B cell (primary cell): ENCODE measurements around the gene TTYH3. TPM values are rescaled to one million over a fixed set of nuclear protein-coding genes. Genes with fewer than 3 reads are reported as not detected.
A peak's percentile ranks its signal among the peaks of the same experiment; 100 is the strongest.

Experiments
- ATAC-seq: fragments of 200-7000 bp; cut with Tn5 transposase; one replicate; pipeline ENCODE4 v1.10.0; 2021; ENCODE audit warnings: low read depth, mild to moderate bottlenecking, moderate number of reproducible peaks, moderate library complexity
- CTCF ChIA-PET: fragments of 350-600 bp; sonication (Branson Sonifier 250); formaldehyde crosslinking; loops from one replicate; lab custom pipeline; 2021; ENCODE audit warnings: antibody characterized with exemption, inconsistent platforms; lab: Charles Lee
- POLR2A ChIA-PET: fragments of 350-600 bp; sonication (Branson Sonifier 250); formaldehyde crosslinking; loops from one replicate; lab custom pipeline; 2021; ENCODE audit warnings: antibody characterized with exemption; lab: Charles Lee
- DNase-seq: peaks from one replicate; pipeline ENCODE4 v3.0.0; 2013
- H2AFZ ChIP-seq: 2 replicates; pipeline ENCODE4 v1.6.1; 2012; ENCODE audit warnings: mild to moderate bottlenecking, low read depth, low read length; ENCODE audit not compliant: insufficient read depth, poor library complexity, severe bottlenecking
- H3K27ac ChIP-seq, 2 donors: 1 replicate in 1 of 2; 2 replicates in 1 of 2; pipeline ENCODE4 v1.5.1; 2012 to 2013; ENCODE audit warnings: low read length in 2 of 2, mild to moderate bottlenecking in 2 of 2, moderate library complexity in 1 of 2
- H3K27me3 ChIP-seq, 4 experiments: fragments of 200-600 bp in 1 of 4; sonication (generic) in 1 of 4; replicated peaks in 1 of 4; 1 replicate in 2 of 4; 2 replicates in 2 of 4; pipeline versions ENCODE4 v1.6.1 to v1.7.0; 2013 to 2016; ENCODE audit warnings: low read length in 3 of 4, mild to moderate bottlenecking in 2 of 4, mixed read lengths in 1 of 4, moderate library complexity in 1 of 4; ENCODE audit not compliant: insufficient read depth in 4 of 4, control insufficient read depth in 3 of 4; ENCODE audit errors: control extremely low read depth in 1 of 4
- H3K36me3 ChIP-seq, 2 experiments: replicated peaks in 1 of 2; 1 replicate in 1 of 2; 2 replicates in 1 of 2; pipeline versions ENCODE4 v1.6.1 to v1.7.1; 2013; ENCODE audit warnings: low read length in 1 of 2; ENCODE audit not compliant: insufficient read depth in 2 of 2, control insufficient read depth in 1 of 2; ENCODE audit errors: control extremely low read depth in 1 of 2, extremely low read depth in 1 of 2
- H3K4me1 ChIP-seq, 2 donors: fragments of 200-600 bp in 1 of 2; sonication (generic) in 1 of 2; 1 replicate in 1 of 2; 2 replicates in 1 of 2; pipeline versions ENCODE4 v1.5.1 to v1.6.1; 2013 to 2017; ENCODE audit warnings: low read length in 2 of 2; ENCODE audit not compliant: control insufficient read depth in 2 of 2, insufficient read depth in 2 of 2
- H3K4me2 ChIP-seq: replicated peaks from 2 replicates; pipeline ENCODE3; 2012; ENCODE audit warnings: mild to moderate bottlenecking, low read depth, low read length; ENCODE audit not compliant: poor library complexity, severe bottlenecking
- H3K4me3 ChIP-seq, 5 experiments: fragments of 200-600 bp in 1 of 5; sonication (generic) in 1 of 5; 1 replicate in 3 of 5; 2 replicates in 2 of 5; pipeline versions ENCODE4 v1.5.1 to v1.7.0; 2011 to 2016; ENCODE audit warnings: low read length in 4 of 5, mild to moderate bottlenecking in 4 of 5, low read depth in 2 of 5, control low read depth in 1 of 5, moderate library complexity in 1 of 5; ENCODE audit not compliant: insufficient read depth in 1 of 5; ENCODE audit errors: control extremely low read depth in 1 of 5, extremely low read depth in 1 of 5
- H3K79me2 ChIP-seq: fragments of 200-600 bp; sonication (generic); one replicate; pipeline ENCODE4 v1.6.0; 2016; ENCODE audit warnings: low read length; ENCODE audit not compliant: control insufficient read depth, insufficient read depth
- H3K9ac ChIP-seq: fragments of 200-600 bp; sonication (generic); 2 replicates; pipeline ENCODE4 v1.6.1; 2017; ENCODE audit warnings: mild to moderate bottlenecking, low read length, moderate library complexity
- H3K9me3 ChIP-seq, 3 donors: one replicate each; pipeline versions ENCODE4 v1.6.1 to v1.7.1; 2013; ENCODE audit warnings: low read length in 2 of 3; ENCODE audit not compliant: control insufficient read depth in 2 of 3, insufficient read depth in 1 of 3; ENCODE audit errors: control extremely low read depth in 1 of 3
- H4K20me1 ChIP-seq: 2 replicates; pipeline ENCODE4 v1.6.0; 2012; ENCODE audit warnings: mild to moderate bottlenecking, low read length; ENCODE audit not compliant: insufficient read depth, control insufficient read depth, poor library complexity, severe bottlenecking
- H3K27ac Mint-ChIP-seq: one replicate; pipeline ENCODE4 v1.8.0; 2021; ENCODE audit warnings: mixed read lengths
- H3K27me3 Mint-ChIP-seq: one replicate; pipeline ENCODE4 v1.8.0; 2021; ENCODE audit warnings: mixed read lengths
- H3K4me1 Mint-ChIP-seq: one replicate; pipeline ENCODE4 v1.8.0; 2021; ENCODE audit warnings: mixed read lengths
- H3K4me3 Mint-ChIP-seq: one replicate; pipeline ENCODE4 v1.8.0; 2021; ENCODE audit warnings: mixed read lengths
- H3K9me3 Mint-ChIP-seq: one replicate; pipeline ENCODE4 v1.8.0; 2022; ENCODE audit warnings: mixed read lengths; ENCODE audit not compliant: insufficient read depth
- CTCF ChIP-seq: fragments of 200-600 bp; IDR thresholded peaks from one replicate; pipeline ENCODE4 v1.8.0; 2022; ENCODE audit warnings: antibody characterized with exemption, mild to moderate bottlenecking
- EZH2 ChIP-seq: IDR thresholded peaks from 2 replicates; pipeline ENCODE4 v1.6.1; 2012; ENCODE audit warnings: borderline replicate concordance, low read depth, mild to moderate bottlenecking, moderate library complexity, low read length; ENCODE audit not compliant: insufficient read depth, poor library complexity, severe bottlenecking
- WGBS: methylation state at CpG from one replicate; pipeline ENCODE4 v1.1.5; 2013; ENCODE audit warnings: missing lambda C conversion rate; ENCODE audit not compliant: insufficient coverage; 5-methylcytosine and 5-hydroxymethylcytosine counted together
- intact Hi-C: fragments of 100-400 bp; cut with micrococcal nuclease; formaldehyde crosslinking; loops from one replicate; pipeline ENCODE4 v1.10.0; 2022
- polyA plus RNA-seq: library from polyadenylated mRNA; depleted of rRNA; stranded (reverse); fragments of >200 nt; gene quantifications from 2 replicates; pipeline ENCODE4 v1.2.3, GENCODE V29; 2012
- total RNA-seq, 2 donors: library from RNA; stranded (reverse); fragments of 120-200 nt in 1 of 2; gene quantifications; 1 replicate in 1 of 2; 2 replicates in 1 of 2; pipeline versions ENCODE4 v1.2.3 to v1.2.4, GENCODE V29; 2013 to 2022

The TTYH3 gene
- total and polyA plus RNA-seq, 2 donors (not counting 1 experiment from before 2014, with no cell fraction given) = 8.4 to 48.6 TPM

DNA sequence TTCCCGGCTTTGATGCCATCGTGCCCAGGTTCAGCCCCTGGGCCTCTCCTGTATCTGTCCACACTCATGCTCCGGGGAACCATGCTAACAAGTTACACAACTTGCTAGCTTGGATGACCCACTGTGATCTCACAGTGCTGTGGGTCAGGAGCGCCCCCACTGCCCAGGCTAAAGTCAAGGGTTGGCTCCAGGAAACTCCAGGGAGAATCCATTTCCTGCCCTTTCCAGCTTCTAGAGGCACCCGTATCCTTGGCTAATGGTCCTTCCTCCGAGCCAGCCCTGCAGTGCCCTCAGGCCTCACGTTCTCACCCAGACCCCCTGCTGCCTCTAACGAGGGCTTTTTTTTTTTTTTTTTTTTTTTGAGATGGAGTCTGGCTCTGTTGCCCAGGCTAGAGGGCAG, 75.7 kb downstream of the TTYH3 start:
- Histone ChIP-seq H3K4me2 (no peak overlapping the region), H3K27me3 (no peaks in the 10 kb centered on the region), H3K27ac (no peak overlapping the region), H4K20me1 (no peaks in the 10 kb centered on the region), H3K9me3 (peaks cover 0 to 9% (median 0%) of the 10 kb centered on the region in 3 donors), H3K4me3 (no peak overlapping the region), H3K36me3 (peaks cover 0 to 3% of the 10 kb centered on the region in 2 experiments), H3K9ac (no peak overlapping the region), H3K4me1 (peaks cover 29 to 39% of the 10 kb centered on the region in 2 donors), H2AFZ (no peak overlapping the region), H3K79me2 (peaks cover 3% of the 10 kb centered on the region)
- H3K9me3 Mint-ChIP-seq = no peaks in the 10 kb centered on the region
- DNase-seq (no peak), ATAC-seq (no peak)
- no peaks in the 10 kb centered on the region for H3K27me3 Mint-ChIP-seq
- TF ChIP-seq CTCF (no peak), EZH2 (no peak)
- ChIA-PET POLR2A (no interaction called here), CTCF (interaction anchor here (0.5 to 7.2 kb wide), 6 partner anchors 13 to 199 kb away, joined by 3 to 128 read pairs (median 14); no protein-coding TSS in a partner anchor)
- intact Hi-C loops = no loop called here
- peaks cover 34% of the 10 kb centered on the region for H3K4me1 Mint-ChIP-seq
- WGBS = 98% methylated on average over 4 of the region's 8 CpGs
- H3K27ac Mint-ChIP-seq = no peak overlapping the region
- H3K4me3 Mint-ChIP-seq = no peak overlapping the region

GRCh38 chr7:2708041-2708440, 76.3 kb downstream of the TTYH3 start:
- no peak overlapping the region for H3K27ac ChIP-seq
- ChIA-PET POLR2A (interaction anchor here (0.6 to 2.9 kb wide), 2 partner anchors 9 to 48 kb away, joined by 5 to 24 read pairs; no protein-coding TSS in a partner anchor), CTCF (interaction anchor here (1.4 to 7.2 kb wide), 9 partner anchors 9 to 257 kb away, joined by 3 to 128 read pairs (median 50); no protein-coding TSS in a partner anchor)
- peaks cover 3% of the 10 kb centered on the region for H3K79me2 ChIP-seq
- peak overlapping the region; percentile 32 for H3K27ac Mint-ChIP-seq
- no peak overlapping the region for H3K4me3 ChIP-seq
- 97% methylated on average over 10 of the region's 10 CpGs for WGBS
- H4K20me1 ChIP-seq = no peaks in the 10 kb centered on the region
- peaks cover 0 to 6% of the 10 kb centered on the region in 2 experiments for H3K36me3 ChIP-seq
- TF ChIP-seq EZH2 = no peak
- TF ChIP-seq CTCF = no peak
- H3K27me3 Mint-ChIP-seq = no peaks in the 10 kb centered on the region
- H3K4me2 ChIP-seq = no peak overlapping the region
- peaks cover 0 to 9% (median 0%) of the 10 kb centered on the region in 3 donors for H3K9me3 ChIP-seq
- no peak for DNase-seq
- peaks cover 29 to 39% of the 10 kb centered on the region in 2 donors for H3K4me1 ChIP-seq
- H2AFZ ChIP-seq = no peak overlapping the region
- no peaks in the 10 kb centered on the region for H3K9me3 Mint-ChIP-seq
- no peak for ATAC-seq
- no peak overlapping the region for H3K4me3 Mint-ChIP-seq
- H3K9ac ChIP-seq = no peak overlapping the region
- H3K27me3 ChIP-seq = no peaks in the 10 kb centered on the region
- peaks cover 34% of the 10 kb centered on the region for H3K4me1 Mint-ChIP-seq
- intact Hi-C loops = no loop called here
